GM19193 (cell line): Measurements from ENCODE around the gene ATP6AP2.

ENCODE experiments used
- POLR2A ChIP-seq: IDR thresholded peaks from 4 replicates; pipeline ENCODE4 v1.6.1; 2011; ENCODE audit not compliant: insufficient read depth, insufficient read length; ENCODE audit errors: extremely low read depth

ATP6AP2 gene

DNA sequence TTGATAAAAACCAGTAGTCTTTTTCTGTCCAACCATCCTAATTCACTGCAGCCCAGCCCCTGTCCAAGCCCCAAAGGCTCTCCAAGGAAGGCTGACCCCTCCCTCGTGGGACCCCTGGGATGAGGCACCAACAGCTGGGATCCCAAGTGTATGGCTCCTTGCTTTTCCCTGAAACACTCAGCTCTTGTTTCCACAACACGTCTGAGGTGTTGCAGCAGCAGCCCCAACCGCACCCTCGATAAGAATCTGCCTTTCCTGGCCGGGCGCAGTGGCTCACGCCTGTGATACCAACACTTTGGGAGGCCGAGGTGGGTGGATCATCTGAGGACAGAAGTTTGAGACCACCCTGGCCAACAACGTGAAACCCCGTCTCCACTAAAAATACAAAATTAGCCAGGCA lies 17.0 kb upstream of the ATP6AP2 start:
- no peak for TF ChIP-seq POLR2A

DNA sequence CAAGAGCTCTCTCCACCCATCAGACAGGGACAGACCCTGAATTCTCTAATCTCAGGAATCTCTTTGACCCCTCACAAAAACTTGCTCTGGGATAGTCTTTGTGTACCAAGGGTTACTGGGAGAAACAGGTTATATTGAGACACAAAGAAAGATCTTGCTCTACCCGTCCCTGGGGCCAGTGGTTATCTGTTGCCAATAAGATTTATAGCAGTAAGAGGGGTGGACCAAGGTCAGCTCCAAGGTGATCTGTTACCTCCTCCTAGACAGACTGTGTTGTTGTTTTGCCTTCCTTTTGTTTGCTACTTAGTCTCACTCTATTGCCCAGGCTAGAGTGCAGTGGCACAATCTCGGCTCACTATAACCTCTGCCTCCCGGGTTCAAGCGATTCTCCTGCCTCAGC lies 16.3 kb upstream of the ATP6AP2 start:
- TF ChIP-seq POLR2A = no peak

DNA sequence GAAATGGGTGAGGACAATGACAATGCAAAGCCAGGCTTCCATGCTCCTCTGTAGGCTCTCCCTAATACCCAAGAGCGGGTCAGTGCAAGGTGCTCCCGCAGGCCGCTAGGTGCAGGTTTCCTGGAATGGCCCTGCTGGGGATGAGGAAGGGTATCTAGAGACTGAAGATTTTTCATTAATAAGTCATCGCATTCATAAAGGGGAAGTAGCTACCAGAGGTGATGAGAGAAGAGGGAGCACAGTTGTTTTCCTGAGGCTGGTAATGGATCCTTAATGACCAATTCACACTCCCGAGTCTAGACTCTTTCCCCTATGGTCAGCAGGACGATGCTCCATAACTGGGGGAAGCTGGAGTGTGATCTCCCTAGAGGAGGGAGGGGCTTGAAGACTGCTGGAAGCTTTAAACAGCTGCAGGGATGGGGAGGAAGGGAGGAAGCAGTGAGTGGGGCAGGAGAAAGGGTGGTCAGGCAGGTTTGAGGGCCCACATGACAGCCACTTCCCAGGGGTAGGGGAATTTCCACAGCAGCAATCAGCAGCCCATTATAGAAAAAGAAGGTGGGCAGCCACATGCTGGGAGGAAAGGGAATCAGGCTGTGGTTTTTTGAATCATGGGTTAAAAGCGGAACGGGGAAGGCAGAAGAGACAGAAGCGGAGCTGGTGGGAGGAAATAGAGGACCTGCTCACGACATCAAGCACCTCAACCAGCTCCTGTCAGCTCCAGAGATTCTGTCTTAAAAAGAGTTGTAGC lies 10.2 kb upstream of the ATP6AP2 start:
- TF ChIP-seq POLR2A = no peak

DNA sequence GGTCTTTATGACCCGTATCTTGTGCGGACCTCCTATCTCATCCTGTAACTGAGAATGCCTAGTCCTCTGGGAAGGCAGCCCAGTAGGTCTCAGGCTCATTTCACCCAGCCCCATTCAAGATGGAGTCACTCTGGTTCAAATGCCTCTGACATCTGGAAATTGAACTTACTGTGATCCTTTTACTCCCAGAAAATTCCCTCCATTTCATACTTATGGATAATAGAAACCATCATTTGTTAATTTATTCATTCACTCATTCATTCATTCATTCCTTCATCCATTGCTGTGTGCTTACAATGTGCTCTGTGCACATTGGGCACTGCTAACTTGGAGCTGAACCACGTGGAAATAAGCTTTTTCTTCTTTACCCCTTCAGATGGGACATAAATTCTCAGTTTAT lies 9.2 kb upstream of the ATP6AP2 start:
- no peak for TF ChIP-seq POLR2A

DNA sequence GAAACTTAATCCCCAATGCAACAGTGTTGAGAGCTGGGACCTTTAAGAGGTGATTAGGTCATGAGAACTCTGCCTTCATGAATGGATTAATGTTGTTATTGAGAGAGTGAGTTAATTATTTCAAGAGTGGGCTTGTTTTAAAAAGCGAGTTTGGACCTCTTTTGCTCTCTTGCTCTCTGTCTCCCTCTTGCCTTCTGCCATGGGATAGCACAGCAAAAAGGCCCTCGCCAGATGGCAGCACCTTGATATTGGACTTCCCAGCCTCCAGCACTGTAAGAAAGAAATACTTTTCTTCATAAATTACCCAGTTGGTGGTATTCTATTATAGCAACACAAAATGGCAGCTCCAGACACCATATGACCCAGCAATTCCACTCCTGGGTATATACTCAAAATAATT lies 7.0 kb upstream of the ATP6AP2 start:
- TF ChIP-seq POLR2A = no peak

DNA sequence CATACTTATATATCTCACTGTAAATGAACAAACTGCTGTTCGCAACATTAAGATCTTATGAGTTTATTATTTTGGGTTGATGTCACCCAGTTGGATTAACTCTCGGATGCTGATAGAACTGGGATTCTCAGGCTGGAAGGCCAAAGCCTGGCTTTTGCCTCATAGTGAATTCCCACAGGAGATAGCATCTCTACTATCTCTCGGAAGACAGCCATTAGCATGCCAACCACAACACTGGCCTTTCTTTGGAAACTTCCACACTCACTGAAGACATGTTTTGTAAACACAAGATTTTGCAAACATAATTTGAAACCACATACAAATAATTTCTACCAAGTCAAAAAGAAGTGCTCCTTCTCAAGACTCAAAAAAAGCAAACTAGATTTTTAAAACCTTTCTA lies 4.5 kb upstream of the ATP6AP2 start:
- no peak for TF ChIP-seq POLR2A

DNA sequence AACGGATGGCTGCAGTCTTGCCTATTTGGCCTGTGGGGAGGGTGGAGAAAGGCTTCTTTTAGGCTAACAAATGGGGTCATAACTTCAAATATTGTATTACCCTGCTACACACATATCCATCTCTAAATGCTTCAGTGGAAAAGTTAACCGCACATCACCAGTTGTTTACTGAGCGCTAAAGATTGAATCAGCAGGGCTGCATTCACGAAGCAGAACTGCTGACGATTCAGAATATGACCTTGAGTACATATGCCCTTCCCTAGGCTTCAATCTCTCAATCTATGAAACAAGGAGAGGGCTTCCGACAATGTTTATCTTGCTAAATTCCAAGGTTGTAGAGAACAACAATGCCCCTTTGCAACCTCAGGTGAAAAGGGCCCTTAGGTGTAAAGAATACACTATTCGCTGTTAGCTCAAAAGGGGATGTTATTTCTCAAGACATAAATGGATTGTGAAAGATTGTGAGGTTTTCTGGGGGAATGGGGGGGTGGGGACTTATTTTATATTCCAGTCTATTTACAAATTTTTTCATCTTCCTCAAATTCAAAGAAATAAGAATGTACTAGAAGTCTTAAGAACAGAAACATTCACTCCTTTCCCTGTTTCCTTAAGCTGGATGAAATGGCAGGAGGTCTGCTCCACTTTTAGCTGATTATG lies 2.6 kb upstream of the ATP6AP2 start:
- no peak for TF ChIP-seq POLR2A

DNA sequence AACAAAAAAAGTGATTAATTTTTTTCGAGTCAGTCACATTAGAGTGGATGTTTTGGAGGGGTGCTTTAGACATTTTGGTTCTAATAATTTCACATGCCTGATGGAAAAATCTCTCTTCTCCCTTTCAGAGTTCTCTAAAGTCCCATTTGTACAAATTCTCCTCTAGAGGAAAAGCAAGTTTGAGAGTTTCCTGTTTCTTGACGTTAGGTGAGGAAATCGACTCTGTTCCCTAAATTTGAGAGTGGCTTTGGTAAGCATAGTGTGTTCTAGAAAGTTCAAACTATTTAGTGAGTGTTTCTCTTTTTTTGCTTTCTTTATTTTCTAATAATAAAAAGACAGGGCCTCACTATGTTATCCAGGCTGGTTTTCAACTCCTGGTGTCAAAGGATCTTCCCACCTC lies 1.6 kb upstream of the ATP6AP2 start:
- TF ChIP-seq POLR2A = no peak

DNA sequence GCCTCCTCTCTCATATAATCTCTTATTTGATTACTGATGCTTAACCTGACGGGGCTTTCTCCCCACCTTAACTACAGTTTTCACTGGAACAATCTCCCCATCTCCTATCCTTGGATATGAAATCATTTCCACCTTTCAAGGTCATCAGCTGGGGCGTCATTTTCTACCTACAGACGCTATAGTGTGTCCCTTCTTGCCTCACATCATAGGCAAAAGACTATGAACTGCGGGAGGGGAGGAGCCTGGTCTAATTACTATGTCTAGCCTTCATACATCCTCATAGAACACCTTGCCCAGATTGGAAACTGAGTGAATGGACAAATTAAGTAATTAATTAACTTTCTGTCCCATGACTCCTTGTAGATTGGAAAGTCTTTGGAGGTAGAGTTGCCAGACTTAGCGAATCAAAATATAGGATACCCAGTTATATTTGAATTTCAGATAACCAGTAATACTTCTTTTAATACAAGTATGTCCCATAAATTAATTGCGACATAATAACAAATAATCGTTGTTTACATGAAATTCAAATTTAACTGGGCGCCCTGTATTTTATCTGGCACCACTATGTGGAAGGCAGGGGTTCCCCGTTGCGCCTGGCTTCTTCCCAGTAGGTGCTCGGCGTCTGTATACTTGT lies 752 bp upstream of the ATP6AP2 start:
- TF ChIP-seq POLR2A = no peak

DNA sequence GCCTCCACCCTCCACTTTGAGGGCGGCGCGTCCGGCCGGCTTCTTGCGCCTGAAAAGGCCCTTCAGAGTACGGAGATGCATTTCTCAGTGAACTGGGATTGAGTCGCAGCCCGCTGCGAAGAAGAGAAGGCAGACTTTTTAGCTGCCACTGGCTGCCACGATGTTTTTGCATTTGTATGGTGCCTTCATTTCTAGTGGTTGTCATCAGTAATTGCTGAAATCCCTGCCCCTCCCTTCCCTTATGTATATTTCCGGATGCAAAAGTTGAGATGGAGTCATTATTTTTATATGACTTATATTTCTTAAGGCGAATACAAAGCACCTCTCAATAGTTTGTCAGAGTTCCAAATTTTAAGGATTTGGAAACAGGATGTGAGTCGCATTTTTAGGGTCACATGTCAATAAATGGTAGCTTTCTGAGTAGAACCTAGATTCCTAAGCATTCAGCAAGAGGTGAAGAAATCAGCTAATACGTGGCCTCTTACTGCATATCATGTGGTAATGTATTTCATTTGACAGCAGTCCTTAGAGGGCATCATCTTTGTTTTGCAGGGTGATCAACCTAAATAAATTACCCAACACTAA lies 658 bp downstream of the ATP6AP2 start:
- no peak for TF ChIP-seq POLR2A

DNA sequence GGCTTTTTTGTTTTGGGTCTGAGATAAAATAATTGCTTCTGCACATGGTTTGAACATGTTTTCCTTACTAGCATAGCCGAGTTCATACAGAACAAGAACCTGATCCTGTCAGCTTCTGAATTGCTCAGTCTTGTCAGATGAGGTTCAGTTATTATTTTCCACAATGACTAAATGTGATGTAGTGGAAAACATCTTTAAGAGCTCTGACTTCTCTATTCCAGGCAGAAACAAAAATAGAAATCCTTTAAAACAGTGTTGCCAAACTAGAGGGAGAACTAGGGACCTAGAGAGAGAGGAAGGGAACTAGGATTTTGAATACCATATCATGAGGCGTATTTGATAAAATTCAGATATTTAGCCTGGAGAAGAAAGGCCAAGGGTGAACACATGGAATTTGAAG lies 2.0 kb downstream of the ATP6AP2 start:
- no peak for TF ChIP-seq POLR2A

DNA sequence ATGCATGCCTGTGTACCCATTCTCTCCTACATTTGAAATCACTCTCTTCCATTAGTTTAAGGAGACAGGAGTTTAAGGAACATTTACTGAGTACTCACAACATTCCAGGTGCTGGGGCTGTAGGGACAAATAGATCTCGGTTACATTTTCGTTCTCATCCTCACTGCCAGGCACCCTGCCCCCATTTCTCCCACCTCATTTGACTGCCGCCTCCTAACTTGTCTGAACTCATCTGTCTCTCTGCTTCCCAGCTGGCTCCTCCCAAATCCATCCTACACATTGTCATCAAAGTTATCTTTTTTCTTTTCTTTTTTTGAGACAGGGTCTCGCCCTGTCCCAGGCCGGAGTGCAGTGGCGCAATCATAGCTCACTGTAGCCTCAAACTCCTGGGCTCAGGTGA lies 22.7 kb downstream of the ATP6AP2 start:
- TF ChIP-seq POLR2A = no peak

DNA sequence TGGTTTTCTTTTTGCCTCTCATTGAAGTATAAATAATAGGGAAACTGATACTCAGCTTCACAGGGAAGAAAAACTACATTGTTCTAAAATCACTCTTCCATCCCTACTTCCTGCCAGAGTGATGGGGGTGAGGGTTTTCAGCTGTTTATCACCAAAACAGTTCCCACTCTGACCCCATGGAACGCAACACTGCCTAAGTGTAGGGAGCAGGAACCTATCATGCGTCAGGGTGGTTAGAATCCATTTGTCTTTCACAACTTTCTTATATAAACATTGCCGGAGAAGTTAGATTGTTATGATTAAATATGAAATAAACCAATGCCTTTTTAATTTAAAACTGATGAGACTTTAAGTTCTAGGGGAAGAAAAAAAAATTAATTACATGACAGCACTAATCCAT lies 26.6 kb downstream of the ATP6AP2 start:
- TF ChIP-seq POLR2A = no peak

DNA sequence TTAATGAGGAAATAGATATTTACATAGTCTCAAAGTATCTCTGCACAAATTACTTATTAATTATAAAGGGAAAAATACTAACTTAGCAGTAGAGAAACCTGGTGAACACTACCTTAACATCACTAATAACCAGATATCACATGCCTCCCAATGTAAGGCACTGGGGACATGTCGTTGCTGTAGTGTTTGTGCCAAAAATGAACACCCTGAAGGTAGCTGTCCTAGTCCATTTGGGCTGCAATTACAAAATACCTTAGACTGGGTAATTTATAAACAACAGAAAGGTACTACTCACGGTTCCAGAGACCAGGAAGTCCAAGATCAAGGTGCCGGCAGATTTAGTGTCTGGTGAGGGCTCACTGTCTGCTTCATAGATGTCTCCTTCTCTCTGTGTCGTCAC lies 31.7 kb downstream of the ATP6AP2 start:
- TF ChIP-seq POLR2A = no peak

DNA sequence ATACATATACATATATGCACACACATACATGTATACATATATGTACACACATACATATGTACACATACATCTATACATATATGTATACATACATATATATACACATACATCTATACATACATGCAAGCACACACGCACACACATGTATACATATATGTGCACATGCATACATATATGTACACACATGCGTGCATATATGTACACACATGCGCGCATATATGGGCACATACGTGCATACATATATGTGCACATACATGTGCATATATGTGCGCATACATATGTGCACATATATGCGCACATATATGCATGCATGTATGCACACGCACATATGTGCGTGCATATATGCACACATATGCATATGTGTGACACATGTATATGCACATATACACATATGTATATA lies 35.2 kb downstream of the ATP6AP2 start:
- no peak for TF ChIP-seq POLR2A

DNA sequence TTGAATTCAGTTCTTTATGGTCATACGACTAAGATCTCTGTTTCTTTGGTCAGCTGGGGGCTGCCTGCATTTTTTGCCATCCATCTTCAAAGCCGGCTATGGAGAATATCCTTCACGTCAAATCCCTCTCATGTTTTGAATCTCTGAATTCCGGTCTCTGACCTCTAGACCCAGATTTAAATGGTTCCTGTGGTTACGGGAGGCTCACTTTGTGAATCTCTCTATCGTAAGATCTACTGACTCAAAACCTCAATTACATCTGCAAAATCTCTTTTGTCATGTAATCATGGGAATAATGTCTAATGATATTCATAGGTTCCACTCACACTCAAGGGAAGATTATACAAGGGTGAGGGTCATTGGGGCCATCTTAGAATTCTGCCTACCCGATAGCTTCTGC lies 36.8 kb downstream of the ATP6AP2 start:
- no peak for TF ChIP-seq POLR2A
